ENCODE results near the gene PACS1. TPM values are rescaled to one million over a fixed set of nuclear protein-coding genes. Genes with fewer than 3 reads are reported as not detected.

The PACS1 gene
- total RNA-seq, 1 experiment from 2014 or later = 33.5 TPM

DNA sequence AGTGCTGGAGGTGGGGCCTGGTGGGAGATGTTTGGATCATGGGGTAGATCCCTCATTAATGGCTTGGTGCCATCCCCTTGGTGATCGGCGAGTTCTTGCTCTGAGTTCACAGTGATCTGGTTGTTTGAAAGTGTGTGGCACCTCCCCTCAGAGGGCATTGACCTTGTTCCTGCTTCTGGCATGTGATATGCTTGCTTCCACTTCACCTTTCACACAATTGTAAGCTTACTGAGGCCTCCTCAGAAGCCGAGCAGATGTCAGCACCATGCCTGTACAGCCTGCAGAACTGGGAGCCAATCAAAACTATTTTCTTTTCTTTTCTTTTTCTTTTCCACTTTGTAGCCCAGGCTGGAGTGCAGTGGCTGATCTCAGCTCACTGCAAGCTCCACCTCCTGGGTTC lies 32.7 kb upstream of the PACS1 start:
- Mint-ChIP-seq H3K4me1 (ENCODE audit: insufficient read depth, unreplicated experiment) (no peaks in the 10 kb centered on the region), H3K27me3 (ENCODE audit: insufficient read depth, unreplicated experiment) (peaks cover 17% of the 10 kb centered on the region), H3K27ac (ENCODE audit: low read depth, unreplicated experiment) (no peak overlapping the region), H3K36me3 (ENCODE audit: insufficient read depth, unreplicated experiment) (no peaks in the 10 kb centered on the region), H3K4me3 (ENCODE audit: unreplicated experiment) (no peak overlapping the region), H3K9me3 (ENCODE audit: unreplicated experiment) (no peaks in the 10 kb centered on the region)
- DNase-seq (ENCODE audit: unreplicated experiment) = no peak
- CTCF ChIA-PET = interaction anchor here (0.5 to 1.3 kb wide), 5 partner anchors 9 to 1194 kb away, joined by 3 to 9 read pairs (median 3); no protein-coding TSS in a partner anchor
- intact Hi-C loops (cut with micrococcal nuclease) = no loop called here
- TF ChIP-seq, protein P1, sequence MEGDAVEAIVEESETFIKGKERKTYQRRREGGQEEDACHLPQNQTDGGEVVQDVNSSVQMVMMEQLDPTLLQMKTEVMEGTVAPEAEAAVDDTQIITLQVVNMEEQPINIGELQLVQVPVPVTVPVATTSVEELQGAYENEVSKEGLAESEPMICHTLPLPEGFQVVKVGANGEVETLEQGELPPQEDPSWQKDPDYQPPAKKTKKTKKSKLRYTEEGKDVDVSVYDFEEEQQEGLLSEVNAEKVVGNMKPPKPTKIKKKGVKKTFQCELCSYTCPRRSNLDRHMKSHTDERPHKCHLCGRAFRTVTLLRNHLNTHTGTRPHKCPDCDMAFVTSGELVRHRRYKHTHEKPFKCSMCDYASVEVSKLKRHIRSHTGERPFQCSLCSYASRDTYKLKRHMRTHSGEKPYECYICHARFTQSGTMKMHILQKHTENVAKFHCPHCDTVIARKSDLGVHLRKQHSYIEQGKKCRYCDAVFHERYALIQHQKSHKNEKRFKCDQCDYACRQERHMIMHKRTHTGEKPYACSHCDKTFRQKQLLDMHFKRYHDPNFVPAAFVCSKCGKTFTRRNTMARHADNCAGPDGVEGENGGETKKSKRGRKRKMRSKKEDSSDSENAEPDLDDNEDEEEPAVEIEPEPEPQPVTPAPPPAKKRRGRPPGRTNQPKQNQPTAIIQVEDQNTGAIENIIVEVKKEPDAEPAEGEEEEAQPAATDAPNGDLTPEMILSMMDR (IDR thresholded peaks at IDR 0.05; ENCODE audit: unreplicated experiment) = no peak
- no TSS peak for BruUV-seq (replicated peaks)
- POLR2A ChIA-PET = no interaction called here

DNA sequence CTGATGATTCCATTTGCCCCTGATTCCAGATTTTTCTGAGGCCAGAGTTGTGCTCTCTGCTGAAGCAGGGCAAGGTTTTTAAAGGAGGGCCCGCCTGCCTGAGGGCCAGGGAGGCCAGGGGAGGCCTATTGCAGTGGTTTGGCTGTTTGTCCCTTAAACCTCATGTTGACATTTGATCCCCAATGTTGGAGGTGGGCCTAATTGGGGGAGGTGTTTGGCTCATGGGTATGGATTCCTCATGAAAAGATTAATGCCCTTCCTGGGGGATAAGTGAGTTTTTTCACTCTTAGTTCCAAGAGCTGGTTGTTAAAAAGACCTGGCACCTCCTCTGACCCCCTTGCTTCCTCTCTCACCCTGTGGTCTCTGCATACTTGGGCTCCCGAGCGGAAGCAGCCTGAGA lies 30.3 kb upstream of the PACS1 start:
- intact Hi-C loops (cut with micrococcal nuclease) = no loop called here

DNA sequence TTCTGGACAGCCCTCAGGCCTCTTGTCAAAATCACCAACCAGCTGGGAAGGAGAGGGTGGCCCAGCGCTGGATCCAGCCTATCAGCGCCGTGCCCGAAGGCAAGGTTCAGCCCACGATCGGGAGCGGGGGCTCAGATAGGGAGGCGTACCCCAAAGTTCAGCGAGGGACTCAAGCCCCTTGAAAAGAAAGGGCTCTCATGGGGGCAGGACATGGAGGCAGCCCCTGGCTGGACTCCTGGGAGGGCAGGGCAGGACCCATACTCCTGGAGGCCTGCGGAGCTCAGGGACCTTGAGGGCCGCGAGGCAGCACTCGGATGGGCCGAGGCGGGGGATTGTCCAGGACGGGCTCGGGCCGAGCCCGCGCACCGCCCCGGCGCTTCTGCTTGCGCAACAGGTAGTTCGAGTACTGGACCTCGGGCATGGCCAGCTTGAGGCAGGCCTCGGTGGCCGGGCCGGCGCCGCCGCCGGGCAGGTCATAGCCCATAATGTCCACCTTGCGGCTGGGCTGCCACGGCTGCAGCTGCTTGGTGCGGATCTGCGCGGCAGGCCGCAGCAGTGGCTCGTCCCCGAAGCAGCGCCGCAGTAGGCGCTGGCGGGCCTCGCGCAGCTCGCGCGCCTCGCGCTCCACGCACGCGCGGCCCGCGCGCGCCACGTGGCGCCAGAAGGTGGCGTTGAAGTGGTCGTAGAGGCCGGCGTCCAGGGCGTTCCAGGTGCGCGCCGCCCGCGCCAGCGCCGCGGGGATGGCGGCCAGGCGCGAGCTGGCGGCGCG lies 27.7 kb upstream of the PACS1 start:
- POLR2A ChIA-PET = no interaction called here
- Mint-ChIP-seq H3K9me3 (ENCODE audit: unreplicated experiment) (no peaks in the 10 kb centered on the region), H3K27me3 (ENCODE audit: insufficient read depth, unreplicated experiment) (no peaks in the 10 kb centered on the region), H3K36me3 (ENCODE audit: insufficient read depth, unreplicated experiment) (no peaks in the 10 kb centered on the region), H3K27ac (ENCODE audit: low read depth, unreplicated experiment) (no peak overlapping the region), H3K4me1 (ENCODE audit: insufficient read depth, unreplicated experiment) (no peaks in the 10 kb centered on the region), H3K4me3 (ENCODE audit: unreplicated experiment) (no peak overlapping the region)
- intact Hi-C loops (cut with micrococcal nuclease) = no loop called here
- CTCF ChIA-PET = interaction anchor here (0.6 to 1.5 kb wide), 2 partner anchors 20 to 287 kb away, joined by 3 to 5 read pairs; no protein-coding TSS in a partner anchor
- TF ChIP-seq, protein P1 (IDR thresholded peaks at IDR 0.05; ENCODE audit: unreplicated experiment) = no peak
- no peak for DNase-seq (ENCODE audit: unreplicated experiment)
- BruUV-seq (replicated peaks) = no TSS peak

More for the DNA sequence above, 30.3 kb upstream of the PACS1 start:
- no peak for DNase-seq (ENCODE audit: unreplicated experiment)
- Mint-ChIP-seq H3K36me3 (ENCODE audit: insufficient read depth, unreplicated experiment) (no peaks in the 10 kb centered on the region), H3K27ac (ENCODE audit: low read depth, unreplicated experiment) (no peak overlapping the region), H3K9me3 (ENCODE audit: unreplicated experiment) (no peaks in the 10 kb centered on the region), H3K4me3 (ENCODE audit: unreplicated experiment) (no peak overlapping the region), H3K4me1 (ENCODE audit: insufficient read depth, unreplicated experiment) (no peaks in the 10 kb centered on the region), H3K27me3 (ENCODE audit: insufficient read depth, unreplicated experiment) (peaks cover 10% of the 10 kb centered on the region)
- TF ChIP-seq, protein P1 (IDR thresholded peaks at IDR 0.05; ENCODE audit: unreplicated experiment) = no peak
- ChIA-PET POLR2A (no interaction called here), CTCF (interaction anchor here (0.6 to 1.1 kb wide), 2 partner anchors 18 to 251 kb away, joined by 3 to 4 read pairs; no protein-coding TSS in a partner anchor)
- BruUV-seq (replicated peaks) = no TSS peak

DNA sequence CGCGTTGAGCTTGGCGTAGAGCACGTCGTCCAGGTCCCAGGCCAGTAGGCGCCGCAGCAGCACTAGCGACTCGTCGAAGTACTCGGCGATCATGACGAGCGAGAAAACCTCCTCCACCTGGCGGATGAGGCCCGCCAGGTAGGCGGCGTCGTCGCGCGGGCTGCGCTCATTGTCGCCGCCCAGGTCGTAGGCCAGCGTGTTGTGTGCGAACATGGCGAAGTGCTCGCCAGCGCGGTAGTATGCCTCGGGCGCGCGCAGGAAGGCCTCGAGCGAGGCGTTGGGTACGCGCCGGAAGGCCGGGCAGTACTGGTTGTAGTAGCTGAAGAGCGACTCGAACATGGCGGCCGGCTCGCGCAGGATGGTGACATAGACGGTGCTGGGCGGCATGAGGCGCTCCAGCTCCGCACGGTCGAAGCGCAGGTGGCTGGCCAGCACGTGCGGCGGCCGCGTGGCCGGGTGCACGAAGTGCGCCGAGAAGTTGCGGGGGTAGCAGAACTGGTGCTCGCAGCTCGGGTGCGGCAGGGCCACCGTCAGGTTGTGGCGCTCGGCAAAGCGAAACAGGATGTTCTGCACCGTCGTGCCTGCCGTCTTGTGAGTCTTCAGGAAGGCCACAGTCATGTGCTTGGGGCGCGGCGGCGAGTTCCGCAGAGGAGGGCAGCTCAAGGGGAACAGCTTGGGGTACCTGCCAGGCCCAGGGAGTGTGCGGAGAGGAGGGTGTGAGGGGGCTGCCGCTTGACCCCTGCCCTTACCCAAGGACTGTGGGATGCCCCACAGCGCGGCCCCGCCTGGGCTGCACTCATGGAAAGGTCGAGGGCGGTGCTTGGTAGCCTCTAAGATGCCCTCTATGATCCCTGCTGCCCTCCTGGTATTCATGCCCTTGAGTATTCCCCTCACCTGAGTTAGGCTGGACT lies 26.8 kb upstream of the PACS1 start:
- intact Hi-C loops (cut with micrococcal nuclease) = no loop called here
- H3K27me3 Mint-ChIP-seq (ENCODE audit: insufficient read depth, unreplicated experiment) = no peaks in the 10 kb centered on the region
- H3K36me3 Mint-ChIP-seq (ENCODE audit: insufficient read depth, unreplicated experiment) = no peaks in the 10 kb centered on the region
- ChIA-PET POLR2A (no interaction called here), CTCF (interaction anchor here (1.2 to 3.0 kb wide), 5 partner anchors 7 to 32 kb away, joined by 3 to 32 read pairs (median 5); partner anchors contain the start of genes CATSPER1 and CST6)
- H3K9me3 Mint-ChIP-seq (ENCODE audit: unreplicated experiment) = no peaks in the 10 kb centered on the region
- H3K27ac Mint-ChIP-seq (ENCODE audit: low read depth, unreplicated experiment) = no peak overlapping the region
- H3K4me1 Mint-ChIP-seq (ENCODE audit: insufficient read depth, unreplicated experiment) = no peaks in the 10 kb centered on the region
- no peak overlapping the region for H3K4me3 Mint-ChIP-seq (ENCODE audit: unreplicated experiment)
- DNase-seq (ENCODE audit: unreplicated experiment) = no peak
- no TSS peak for BruUV-seq (replicated peaks)
- TF ChIP-seq, protein P1 (IDR thresholded peaks at IDR 0.05; ENCODE audit: unreplicated experiment) = no peak

All from MCF 10A (cell line).